WTC11 (cell line): ENCODE results near the gene ANKRD33B.

Experiments used
- SP1 ChIP-seq: sonication (generic); formaldehyde crosslinking; conservative IDR thresholded peaks from 2 replicates; pipeline ENCODE4 v1.8.1; 2022; ENCODE audit warnings: missing genetic modification reagents
- ZNF263 ChIP-seq: sonication (generic); formaldehyde crosslinking; IDR thresholded peaks from 2 replicates; pipeline ENCODE4 v1.8.1; 2022; ENCODE audit warnings: low read depth, mild to moderate bottlenecking, moderate library complexity, missing genetic modification reagents

DNA sequence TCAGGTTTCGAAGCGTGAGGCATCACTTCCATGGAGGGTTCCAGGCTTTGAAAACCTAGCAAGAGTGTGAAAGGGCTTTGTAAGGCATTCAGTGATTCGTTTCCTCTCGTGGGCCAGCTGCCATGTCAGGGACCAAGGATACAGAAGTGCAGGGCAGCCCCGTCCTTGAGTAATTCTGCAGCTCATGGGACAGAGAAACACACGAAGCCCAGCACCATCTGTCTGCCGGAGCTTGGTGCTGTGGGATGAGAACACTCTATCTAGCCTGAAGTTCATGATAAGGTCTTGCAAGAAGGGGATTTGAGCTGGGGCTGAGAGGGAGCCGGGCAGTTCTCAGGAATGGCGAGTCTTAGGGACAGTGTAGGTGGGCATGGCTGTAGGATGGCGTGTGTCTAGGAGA lies 55.8 kb downstream of the ANKRD33B start:
- TF ChIP-seq ZNF263 (CRISPR knock-in tag): no peak
- no peak for TF ChIP-seq SP1 (CRISPR knock-in tag)
